Endothelial cell of umbilical vein (primary cell): Measurements from ENCODE around the gene CNDP2. TPM values are rescaled to one million over a fixed set of nuclear protein-coding genes. Genes with fewer than 3 reads are reported as not detected.

Experiments
- BruUV-seq: library from RNA; stranded (reverse); fragments of 400-500 nt; replicated peaks from 2 replicates; lab custom pipeline; 2021; lab: Mats Ljungman, UMichigan
- CTCF ChIA-PET: fragments of 300-600, 350-600 bp; sonication (Branson Sonifier 250); formaldehyde crosslinking; loops from one replicate; lab custom pipeline; 2021; ENCODE audit warnings: antibody characterized with exemption, inconsistent platforms; lab: Charles Lee
- POLR2A ChIA-PET: fragments of 300-600, 350-600 bp; sonication (Branson Sonifier 250); formaldehyde crosslinking; loops from one replicate; lab custom pipeline; 2021; ENCODE audit warnings: antibody characterized with exemption, inconsistent platforms; lab: Charles Lee
- DNase-seq: peaks from one replicate; pipeline ENCODE4 v3.0.0-alpha.2; 2011; ENCODE audit warnings: low read depth, low spot score
- FAIRE-seq: peaks from 2 replicates; lab custom pipeline; 2011; peaks lifted over from hg19 to GRCh38; lab: Jason Lieb, UNC
- H2AFZ ChIP-seq: 2 replicates; pipeline ENCODE4 v1.6.0; 2012; ENCODE audit warnings: low read depth, low read length, control low read depth, inconsistent platforms
- H3K27ac ChIP-seq: 2 replicates; pipeline ENCODE4 v1.5.1; 2011; ENCODE audit warnings: low read depth, mild to moderate bottlenecking, control low read depth, low read length, moderate library complexity; ENCODE audit not compliant: insufficient read depth
- H3K27me3 ChIP-seq, 2 experiments: 2 replicates each; pipeline versions ENCODE4 v1.6.0 to v1.6.1; 2011; ENCODE audit warnings: low read length in 2 of 2, mixed read lengths in 1 of 2; ENCODE audit not compliant: control insufficient read depth in 2 of 2, insufficient read depth in 2 of 2
- H3K36me3 ChIP-seq, 2 experiments: 2 replicates in 1 of 2; 3 replicates in 1 of 2; pipeline ENCODE4 v1.5.1; 2011; ENCODE audit warnings: low read length in 2 of 2, mild to moderate bottlenecking in 1 of 2, moderate library complexity in 1 of 2; ENCODE audit not compliant: control insufficient read depth in 2 of 2, insufficient read depth in 2 of 2; ENCODE audit errors: extremely low read depth in 1 of 2
- H3K4me1 ChIP-seq: 3 replicates; pipeline ENCODE4 v1.5.1; 2011; ENCODE audit warnings: mild to moderate bottlenecking, low read length; ENCODE audit not compliant: control insufficient read depth, insufficient read depth; ENCODE audit errors: extremely low read depth
- H3K4me2 ChIP-seq: 2 replicates; pipeline ENCODE4 v1.6.1; 2011; ENCODE audit warnings: low read length, control low read depth, mixed read lengths; ENCODE audit not compliant: insufficient read depth
- H3K4me3 ChIP-seq, 3 experiments: fragments of 200-600 bp in 1 of 3; sonication (generic), shearing (Covaris generic) in 1 of 3; replicated peaks in 1 of 3; 2 replicates each; pipeline ENCODE4 v1.5.1; 2011 to 2016; ENCODE audit warnings: control low read depth in 3 of 3, low read length in 3 of 3, mild to moderate bottlenecking in 2 of 3, inconsistent platforms in 1 of 3, low read depth in 1 of 3, moderate library complexity in 1 of 3; ENCODE audit not compliant: insufficient read depth in 1 of 3
- H3K79me2 ChIP-seq: 2 replicates; pipeline ENCODE4 v1.6.0; 2012; ENCODE audit warnings: low read length, inconsistent platforms; ENCODE audit not compliant: control insufficient read depth, insufficient read depth
- H3K9ac ChIP-seq: replicated peaks from 2 replicates; pipeline ENCODE3; 2011; ENCODE audit warnings: low read length, control low read depth; ENCODE audit not compliant: insufficient read depth; ENCODE audit errors: extremely low read depth
- H3K9me1 ChIP-seq: replicated peaks from 3 replicates; pipeline ENCODE4 v1.6.0; 2011; ENCODE audit warnings: mild to moderate bottlenecking, low read length; ENCODE audit not compliant: control insufficient read depth, insufficient read depth; ENCODE audit errors: extremely low read depth
- H3K9me3 ChIP-seq: replicated peaks from 2 replicates; pipeline ENCODE4 v1.5.1; 2012; ENCODE audit warnings: low read length, inconsistent platforms; ENCODE audit not compliant: control insufficient read depth, insufficient read depth
- H4K20me1 ChIP-seq: replicated peaks from 2 replicates; pipeline ENCODE3; 2011; ENCODE audit warnings: mild to moderate bottlenecking, low read length; ENCODE audit not compliant: control insufficient read depth, insufficient read depth; ENCODE audit errors: extremely low read depth
- EZH2 ChIP-seq: IDR thresholded peaks from 2 replicates; pipeline ENCODE4 v1.6.1; 2012; ENCODE audit warnings: borderline replicate concordance, low read depth, mild to moderate bottlenecking, moderate library complexity, low read length, inconsistent platforms; ENCODE audit not compliant: severe bottlenecking
- FOS ChIP-seq: IDR thresholded peaks from 2 replicates; pipeline ENCODE4 v1.6.1; 2011; ENCODE audit warnings: mild to moderate bottlenecking, low read length, moderate library complexity, borderline replicate concordance; ENCODE audit not compliant: insufficient read depth
- GATA2 ChIP-seq: IDR thresholded peaks from 2 replicates; pipeline ENCODE4 v1.7.0; 2011; ENCODE audit warnings: low read depth, mild to moderate bottlenecking, moderate library complexity, mixed read lengths, low read length; ENCODE audit not compliant: insufficient read length, insufficient read depth
- JUN ChIP-seq: IDR thresholded peaks from 2 replicates; pipeline ENCODE4 v1.6.1; 2011; ENCODE audit warnings: borderline replicate concordance, low read depth; ENCODE audit not compliant: insufficient read length, insufficient read depth
- MYC ChIP-seq: IDR thresholded peaks from one replicate; pipeline ENCODE4 v1.6.1; 2011; ENCODE audit warnings: mild to moderate bottlenecking, low read depth, low read length
- POLR2A ChIP-seq: IDR thresholded peaks from 2 replicates; pipeline ENCODE4 v1.6.1; 2012; ENCODE audit warnings: low read depth, mild to moderate bottlenecking, control low read depth, low read length
- POLR2AphosphoS5 ChIP-seq: IDR thresholded peaks from 2 replicates; pipeline ENCODE4 v1.6.1; 2012; ENCODE audit warnings: low read depth, mild to moderate bottlenecking, control low read depth, low read length, moderate library complexity; ENCODE audit not compliant: insufficient read depth
- dilution Hi-C: fragments of 300-500 bp; cut with MboI; formaldehyde crosslinking; loops from one replicate; pipeline ENCODE4 v1.15.0; 2019; ENCODE audit warnings: low sequenced_read_pairs; ENCODE audit not compliant: extremely low pct_ligation_motif_present
- intact Hi-C: fragments of 100-400 bp; cut with micrococcal nuclease; formaldehyde crosslinking; loops from one replicate; pipeline ENCODE4 v1.10.0; 2022
- polyA plus RNA-seq, 4 experiments: library from polyadenylated mRNA; depleted of rRNA in 3 of 4; stranded (reverse) in 3 of 4; unstranded in 1 of 4; fragments of >200 nt; gene quantifications; 2 replicates each; pipeline versions ENCODE4 v1.2.1 to v1.2.3, GENCODE V29; 2011 to 2012; ENCODE audit warnings: missing spikeins in 1 of 4
- total RNA-seq: library from RNA; stranded (reverse); gene quantifications from 2 replicates; pipeline ENCODE4 v1.2.3, GENCODE V29; 2021
- TF ChIP-seq, protein P1 (sequence below), 2 donors: IDR thresholded peaks; 1 replicate in 1 of 2; 2 replicates in 1 of 2; pipeline ENCODE4 v1.5.1; 2011; ENCODE audit warnings: low read length in 2 of 2, mild to moderate bottlenecking in 2 of 2, moderate library complexity in 2 of 2, control low read depth in 1 of 2, inconsistent platforms in 1 of 2, low read depth in 1 of 2; ENCODE audit not compliant: insufficient read depth in 1 of 2; ENCODE audit errors: extremely low read depth in 1 of 2
- TF ChIP-seq, protein P2 (sequence below): IDR thresholded peaks from 2 replicates; pipeline ENCODE4 v1.6.1; 2011; ENCODE audit not compliant: insufficient read depth, insufficient read length

Gene CNDP2
- total and polyA plus RNA-seq, 2 donors (not counting 3 experiments of a cell fraction or from before 2014, with no cell fraction given), result 52.9 to 123 TPM

DNA sequence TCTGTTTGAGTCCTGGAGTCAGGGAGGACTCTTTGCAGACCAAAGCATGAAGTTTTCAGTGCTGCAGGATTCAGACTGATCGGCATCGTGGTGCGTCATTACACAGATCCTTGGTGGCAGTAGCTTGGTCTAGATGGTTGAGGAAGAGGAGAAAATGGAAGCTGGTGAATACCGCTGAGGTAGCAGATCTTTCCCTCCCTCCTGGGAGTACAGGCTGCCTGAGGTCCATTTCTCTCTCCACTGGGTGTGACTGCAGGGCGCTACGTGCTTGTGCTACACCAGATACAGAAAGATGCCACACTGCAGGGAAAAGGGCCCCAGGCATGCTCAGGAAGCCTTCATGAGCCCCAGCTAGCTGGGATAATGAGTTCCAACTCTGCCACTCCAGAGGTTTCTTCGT, 34.9 kb downstream of the CNDP2 start:
- intact Hi-C loops, result no loop called here
- H3K79me2 ChIP-seq, result no peaks in the 10 kb centered on the region
- no peak overlapping the region for H2AFZ ChIP-seq
- H3K9me3 ChIP-seq, result no peaks in the 10 kb centered on the region
- DNase-seq, result no peak
- no TSS peak for BruUV-seq
- dilution Hi-C loops, result no loop called here
- POLR2A ChIA-PET, result no interaction called here
- H3K4me3 ChIP-seq, result no peak overlapping the region
- peaks cover 0 to 9% of the 10 kb centered on the region in 2 experiments for H3K27me3 ChIP-seq
- no peaks in the 10 kb centered on the region for H3K36me3 ChIP-seq
- FAIRE-seq, result no peak
- no peak overlapping the region for H3K27ac ChIP-seq
- no peaks in the 10 kb centered on the region for H4K20me1 ChIP-seq
- CTCF ChIA-PET, result interaction anchor here (1.4 kb wide), 1 partner anchor 21 kb away, joined by 4 read pairs; no protein-coding TSS in a partner anchor
- no peak for TF ChIP-seq POLR2AphosphoS5
- TF ChIP-seq MYC, result no peak
- TF ChIP-seq, protein P1, sequence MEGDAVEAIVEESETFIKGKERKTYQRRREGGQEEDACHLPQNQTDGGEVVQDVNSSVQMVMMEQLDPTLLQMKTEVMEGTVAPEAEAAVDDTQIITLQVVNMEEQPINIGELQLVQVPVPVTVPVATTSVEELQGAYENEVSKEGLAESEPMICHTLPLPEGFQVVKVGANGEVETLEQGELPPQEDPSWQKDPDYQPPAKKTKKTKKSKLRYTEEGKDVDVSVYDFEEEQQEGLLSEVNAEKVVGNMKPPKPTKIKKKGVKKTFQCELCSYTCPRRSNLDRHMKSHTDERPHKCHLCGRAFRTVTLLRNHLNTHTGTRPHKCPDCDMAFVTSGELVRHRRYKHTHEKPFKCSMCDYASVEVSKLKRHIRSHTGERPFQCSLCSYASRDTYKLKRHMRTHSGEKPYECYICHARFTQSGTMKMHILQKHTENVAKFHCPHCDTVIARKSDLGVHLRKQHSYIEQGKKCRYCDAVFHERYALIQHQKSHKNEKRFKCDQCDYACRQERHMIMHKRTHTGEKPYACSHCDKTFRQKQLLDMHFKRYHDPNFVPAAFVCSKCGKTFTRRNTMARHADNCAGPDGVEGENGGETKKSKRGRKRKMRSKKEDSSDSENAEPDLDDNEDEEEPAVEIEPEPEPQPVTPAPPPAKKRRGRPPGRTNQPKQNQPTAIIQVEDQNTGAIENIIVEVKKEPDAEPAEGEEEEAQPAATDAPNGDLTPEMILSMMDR (IDR thresholded peaks at IDR 0.05; ENCODE audit: extremely low read depth in 1 of 2, insufficient read depth in 1 of 2, low read depth in 1 of 2, low read length in 2 of 2), result no peak
- no peak for TF ChIP-seq GATA2
- no peak for TF ChIP-seq FOS
- TF ChIP-seq, protein P2, sequence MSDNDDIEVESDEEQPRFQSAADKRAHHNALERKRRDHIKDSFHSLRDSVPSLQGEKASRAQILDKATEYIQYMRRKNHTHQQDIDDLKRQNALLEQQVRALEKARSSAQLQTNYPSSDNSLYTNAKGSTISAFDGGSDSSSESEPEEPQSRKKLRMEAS, result no peak
- no peak for TF ChIP-seq JUN
- TF ChIP-seq EZH2, result no peak
- no peak for TF ChIP-seq POLR2A
- H3K4me2 ChIP-seq, result no peak overlapping the region
- H3K4me1 ChIP-seq, result no peaks in the 10 kb centered on the region
- H3K9ac ChIP-seq, result no peak overlapping the region
- H3K9me1 ChIP-seq, result no peaks in the 10 kb centered on the region
